T-helper 1 cell (primary cell): ENCODE data around the gene VSTM1.

Experiments used
- DNase-seq, 5 donors: peaks; one replicate each; pipeline ENCODE4 v3.0.0-alpha.2; 2012 to 2020

VSTM1 gene

DNA sequence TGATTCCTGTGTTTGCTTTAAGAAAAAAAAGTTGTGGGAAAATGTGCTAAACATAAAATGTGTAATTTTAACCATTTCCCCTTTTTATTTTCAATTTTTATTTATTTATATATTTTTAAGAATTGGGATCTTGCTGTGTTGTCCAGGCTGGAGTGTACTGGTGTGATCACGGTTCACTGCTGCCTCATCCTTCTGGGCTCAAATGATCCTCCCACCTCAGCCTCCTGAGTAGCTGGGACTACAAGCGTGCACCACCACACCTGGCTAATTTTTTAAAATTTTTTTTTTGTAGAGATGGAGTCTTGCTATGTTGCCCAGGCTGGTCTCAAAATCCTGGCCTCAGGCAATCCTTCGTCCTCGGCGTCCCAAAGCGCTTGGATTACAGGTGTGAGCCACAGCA lies 53.2 kb downstream of the VSTM1 start:
- no peak for DNase-seq

DNA sequence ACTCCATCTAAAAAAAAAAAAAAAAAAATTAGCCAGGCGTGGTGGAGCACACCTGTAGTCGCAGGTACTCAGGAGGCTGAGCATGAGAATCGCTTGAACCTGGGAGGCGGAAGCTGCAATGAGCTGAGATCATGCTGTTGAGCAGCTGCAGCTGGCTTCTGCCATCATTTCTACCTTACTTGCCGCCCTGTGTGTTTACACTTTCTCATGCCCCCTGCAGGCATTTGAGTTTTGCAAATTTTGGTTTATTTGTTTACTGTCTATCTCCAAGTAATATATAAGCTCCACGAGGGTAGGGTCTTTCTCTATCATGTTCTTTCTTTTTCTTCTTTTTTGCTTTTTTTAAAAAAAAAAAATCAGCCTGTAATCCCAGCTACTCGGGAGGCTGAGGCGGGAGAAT lies 54.3 kb downstream of the VSTM1 start:
- no peak for DNase-seq

DNA sequence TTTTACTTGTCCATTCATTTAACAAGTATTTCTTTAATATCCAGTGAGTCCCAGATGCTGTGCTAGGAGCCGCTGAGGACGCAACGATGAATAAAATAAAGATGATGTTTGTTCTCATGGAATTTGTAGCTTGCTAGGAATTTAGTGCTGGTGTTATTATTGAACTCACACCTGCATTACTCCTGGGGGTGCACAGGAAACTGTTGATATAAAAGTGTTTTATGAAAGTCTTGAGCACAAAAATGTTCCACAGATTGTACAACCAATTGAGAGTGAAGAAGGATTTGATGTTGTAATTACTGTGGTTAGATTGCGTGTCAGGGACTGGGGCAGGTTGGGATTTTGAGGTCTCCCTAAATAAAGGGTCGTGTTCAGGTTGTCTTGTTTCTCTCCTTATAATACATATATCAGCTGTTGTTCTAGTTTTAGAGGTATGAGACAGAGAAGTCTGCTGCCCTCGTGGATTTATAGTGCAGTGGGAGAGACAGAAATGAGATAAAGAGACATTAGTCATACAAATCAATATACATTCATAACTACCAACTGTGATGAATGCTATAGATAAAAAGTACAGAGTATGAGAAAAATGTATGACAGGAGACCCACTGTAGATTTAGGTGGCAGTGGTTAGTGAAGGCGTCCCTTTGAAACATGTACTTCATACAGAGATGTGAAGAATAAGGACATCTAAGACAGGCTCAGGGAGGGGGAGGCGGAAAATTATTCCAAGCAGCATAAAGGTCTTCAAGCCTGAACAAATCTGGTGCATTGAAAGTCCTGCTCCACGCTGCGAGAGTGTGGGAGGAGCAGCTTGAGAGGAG lies 61.0 kb downstream of the VSTM1 start:
- no peak for DNase-seq

DNA sequence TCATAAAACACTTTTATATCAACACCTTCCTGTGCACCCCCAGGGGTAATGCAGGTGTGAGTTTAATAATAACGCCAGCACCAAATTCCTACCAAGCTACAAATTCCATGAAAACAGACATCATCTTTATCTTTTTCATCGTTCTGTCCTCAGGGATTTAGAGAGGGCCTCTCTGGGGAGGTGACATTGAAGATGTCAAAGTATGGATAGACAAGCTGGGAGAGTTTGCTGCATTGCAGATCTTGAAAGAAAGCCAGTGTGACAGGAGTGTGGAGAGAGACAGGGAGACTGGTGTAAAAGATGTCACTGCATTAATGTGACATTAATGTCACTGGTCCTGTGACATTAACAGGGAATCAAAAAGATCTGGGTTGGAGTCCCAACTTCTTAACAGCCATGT lies 62.2 kb downstream of the VSTM1 start:
- DNase-seq, result no peak

DNA sequence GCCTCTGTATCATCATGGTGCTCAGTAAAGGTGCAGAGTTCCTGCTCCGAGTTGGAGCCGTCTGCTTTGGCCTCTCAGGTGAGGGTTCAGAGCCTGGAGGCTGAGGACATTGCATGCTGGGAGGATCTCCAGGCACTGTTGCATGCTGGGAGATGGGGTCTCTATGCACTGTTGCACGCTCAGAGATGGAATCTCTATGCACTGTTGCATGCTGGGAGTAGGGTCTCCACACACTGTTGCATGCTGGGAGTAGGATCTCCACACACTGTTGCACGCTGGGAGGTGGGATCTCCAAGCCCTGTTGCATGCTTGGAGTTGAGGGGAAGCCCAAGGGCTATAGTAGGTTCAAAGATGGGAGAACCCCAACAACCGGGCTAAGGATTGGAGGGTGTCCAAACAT lies 64.0 kb downstream of the VSTM1 start:
- DNase-seq, result no peak

DNA sequence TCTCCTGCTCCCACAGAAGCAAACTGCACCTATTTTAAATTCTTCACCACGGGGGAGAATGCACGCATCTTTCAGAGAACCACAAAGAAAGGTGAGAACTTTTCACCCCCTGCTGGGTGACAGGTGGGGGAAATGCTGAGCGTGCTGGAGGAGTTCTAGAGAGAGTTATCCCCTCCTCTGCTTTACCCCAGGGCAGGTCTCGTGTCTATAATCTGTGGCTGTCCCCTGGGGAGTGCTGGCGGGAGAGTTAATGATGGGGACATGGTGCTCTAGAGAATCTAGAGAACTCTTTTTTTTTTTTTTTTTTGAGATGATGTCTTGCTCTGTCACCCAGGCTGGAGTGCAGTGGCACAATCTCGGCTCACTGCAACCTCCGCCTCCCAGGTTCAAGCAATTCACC lies 65.5 kb downstream of the VSTM1 start:
- DNase-seq, result no peak

DNA sequence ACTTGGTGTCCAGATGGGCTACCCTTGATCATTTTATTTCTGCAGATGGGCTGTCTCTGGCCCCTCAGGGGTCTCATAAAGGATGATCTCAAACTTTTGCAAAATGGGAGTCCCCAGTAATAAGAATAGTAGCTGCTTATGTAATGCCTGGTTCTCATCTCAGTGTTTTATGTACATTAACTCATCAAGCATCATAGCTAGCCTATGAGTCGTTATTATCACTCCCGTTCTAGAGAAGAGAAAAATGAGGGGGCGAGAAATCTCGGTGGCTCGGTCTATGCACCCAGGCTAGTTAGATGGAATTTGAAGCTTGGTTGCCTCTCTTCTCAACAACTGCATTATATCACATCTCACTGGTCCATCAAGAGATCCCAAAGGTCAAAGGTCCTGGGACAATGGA lies 68.9 kb downstream of the VSTM1 start:
- no peak for DNase-seq

DNA sequence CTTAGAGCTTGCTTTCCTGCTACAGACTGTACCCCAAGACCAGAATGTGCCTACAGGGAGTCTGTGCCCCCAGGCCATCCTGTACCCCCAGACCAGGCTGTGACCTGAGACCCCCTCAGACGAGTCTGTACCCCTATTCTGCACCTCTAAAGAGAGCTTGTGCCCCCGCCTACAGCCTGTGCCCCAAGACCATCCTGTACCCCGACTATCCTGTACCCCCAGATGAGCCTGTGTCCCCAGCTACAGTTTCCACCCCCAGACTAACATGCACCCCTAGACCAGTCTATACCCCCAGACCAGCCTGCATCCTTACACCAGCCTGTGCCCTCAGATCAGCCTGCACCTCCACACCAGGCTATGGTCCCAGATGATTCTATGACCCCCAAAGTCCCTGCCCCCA lies 70.2 kb downstream of the VSTM1 start:
- DNase-seq, result no peak

DNA sequence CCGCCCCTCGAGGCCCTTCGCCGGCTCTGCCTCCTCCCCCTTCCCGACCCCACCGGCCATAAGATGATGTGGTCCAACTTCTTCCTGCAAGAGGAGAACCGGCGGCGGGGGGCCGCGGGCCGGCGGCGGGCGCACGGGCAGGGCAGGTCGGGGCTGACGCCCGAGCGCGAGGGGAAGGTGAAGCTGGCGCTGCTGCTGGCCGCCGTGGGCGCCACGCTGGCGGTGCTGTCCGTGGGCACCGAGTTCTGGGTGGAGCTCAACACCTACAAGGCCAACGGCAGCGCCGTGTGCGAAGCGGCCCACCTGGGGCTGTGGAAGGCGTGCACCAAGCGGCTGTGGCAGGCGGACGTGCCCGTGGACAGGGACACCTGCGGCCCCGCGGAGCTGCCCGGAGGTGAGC lies 70.9 kb downstream of the VSTM1 start:
- no peak for DNase-seq

DNA sequence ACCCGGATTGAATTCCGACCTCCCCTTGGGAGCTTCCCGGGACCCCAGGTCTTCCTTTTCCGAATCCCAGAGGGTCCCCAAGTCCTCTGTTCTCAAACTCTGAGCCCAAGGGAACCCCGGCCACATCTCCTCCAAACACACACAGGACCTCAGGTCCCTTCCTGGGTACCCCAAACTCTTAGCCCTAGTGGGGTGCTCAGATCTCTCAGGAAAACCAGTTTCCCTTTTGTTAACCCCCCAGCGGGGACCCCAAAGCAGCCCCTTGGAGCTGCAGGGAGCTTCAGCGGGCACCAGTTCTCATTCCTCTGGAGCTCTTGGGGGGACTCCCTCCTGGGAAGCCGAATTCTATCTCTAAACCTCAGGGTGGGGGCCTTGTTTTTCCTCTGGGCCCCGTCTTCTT lies 71.5 kb downstream of the VSTM1 start:
- DNase-seq, result no peak

DNA sequence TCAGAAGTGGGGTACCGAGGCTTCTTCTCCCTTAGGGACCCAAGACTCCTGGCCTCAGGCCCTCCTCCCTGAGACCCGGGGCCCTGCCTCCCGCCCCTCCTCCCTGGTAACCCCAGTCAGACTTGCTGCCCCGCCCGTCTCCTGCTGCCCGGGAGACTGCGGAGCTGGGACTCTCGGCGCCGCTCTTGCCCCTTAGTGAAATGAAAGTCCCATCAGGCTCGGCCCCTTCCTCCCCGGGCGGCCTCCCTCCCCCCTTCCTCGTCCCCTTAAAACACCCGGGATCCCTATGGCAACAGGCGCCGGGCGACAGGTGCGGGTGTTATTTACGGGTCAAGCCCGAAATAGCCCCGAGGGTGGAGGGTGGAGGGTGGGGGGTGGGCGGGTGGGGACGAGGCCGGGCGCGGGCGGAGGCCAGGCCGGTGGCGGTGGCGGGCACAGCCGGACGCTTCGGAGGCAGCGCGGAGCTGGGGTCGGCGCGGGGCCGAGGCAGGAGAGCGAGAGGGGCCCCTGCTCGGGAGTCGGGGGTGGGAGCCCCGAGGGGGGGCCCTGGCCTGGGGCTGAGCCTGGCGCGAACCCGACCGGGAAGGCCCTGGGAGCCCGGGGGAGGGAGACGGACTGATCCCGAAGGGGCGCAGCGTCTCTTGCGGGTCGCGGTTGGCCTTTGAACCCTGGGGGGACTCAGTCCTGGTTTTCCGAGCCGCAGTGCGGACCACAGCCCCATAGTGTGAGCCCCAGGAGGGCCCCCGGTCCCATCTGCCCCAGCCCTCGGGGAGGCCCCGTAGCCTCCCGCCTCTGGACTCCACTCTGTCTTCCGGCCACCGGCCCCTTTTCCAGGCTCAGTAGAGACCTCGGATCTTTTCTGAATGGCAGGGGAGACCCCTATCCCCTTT lies 72.2 kb downstream of the VSTM1 start, which contains the start of gene CACNG6:
Gene CACNG6 (plus strand): TSS at position 414 of the 890 bp plus-strand sequence. CDS start 1,241 bp downstream, outside the sequence.
- no peak for DNase-seq
